CD14-positive monocyte (primary cell): ENCODE results near the gene C17orf113. TPM values are rescaled to one million over a fixed set of nuclear protein-coding genes. Genes with fewer than 3 reads are reported as not detected.

Source experiments
- DNase-seq, 3 donors: peaks; one replicate each; pipeline ENCODE4 v3.0.0-alpha.2; 2011 to 2022
- H2AFZ ChIP-seq: 2 replicates; pipeline ENCODE4 v1.6.0; 2012; ENCODE audit warnings: mild to moderate bottlenecking, low read depth, low read length, inconsistent platforms; ENCODE audit not compliant: insufficient read depth, poor library complexity, severe bottlenecking
- H3K27ac ChIP-seq, 2 donors: 1 replicate in 1 of 2; 2 replicates in 1 of 2; pipeline ENCODE4 v1.5.1; 2012 to 2013; ENCODE audit warnings: low read length in 2 of 2, control low read depth in 1 of 2, inconsistent platforms in 1 of 2, low read depth in 1 of 2, mild to moderate bottlenecking in 1 of 2
- H3K27me3 ChIP-seq, 2 donors: one replicate each; pipeline versions ENCODE4 v1.6.0 to v1.6.1; 2011 to 2013; ENCODE audit warnings: low read length in 2 of 2; ENCODE audit not compliant: control insufficient read depth in 2 of 2, insufficient read depth in 2 of 2
- H3K36me3 ChIP-seq, 2 donors: replicated peaks in 1 of 2; 1 replicate in 1 of 2; 2 replicates in 1 of 2; pipeline versions ENCODE4 v1.5.1 to v1.6.1; 2012 to 2013; ENCODE audit warnings: low read length in 2 of 2, control low read depth in 1 of 2, inconsistent platforms in 1 of 2, mild to moderate bottlenecking in 1 of 2; ENCODE audit not compliant: insufficient read depth in 2 of 2, control insufficient read depth in 1 of 2
- H3K4me1 ChIP-seq, 2 donors: 1 replicate in 1 of 2; 2 replicates in 1 of 2; pipeline versions ENCODE4 v1.5.1 to v1.6.1; 2012 to 2013; ENCODE audit warnings: low read length in 2 of 2, control low read depth in 1 of 2, inconsistent platforms in 1 of 2, mild to moderate bottlenecking in 1 of 2, moderate library complexity in 1 of 2; ENCODE audit not compliant: insufficient read depth in 2 of 2, control insufficient read depth in 1 of 2
- H3K4me2 ChIP-seq: replicated peaks from 2 replicates; pipeline ENCODE3; 2012; ENCODE audit warnings: low read length, moderate library complexity, mild to moderate bottlenecking; ENCODE audit not compliant: poor library complexity, severe bottlenecking; ENCODE audit errors: extremely low read depth
- H3K4me3 ChIP-seq, 3 experiments: fragments of 200-600 bp in 1 of 3; sonication (generic) in 1 of 3; replicated peaks in 1 of 3; 1 replicate in 2 of 3; 2 replicates in 1 of 3; pipeline ENCODE4 v1.5.1; 2011 to 2013; ENCODE audit warnings: low read length in 3 of 3, mild to moderate bottlenecking in 3 of 3, control low read depth in 2 of 3, low read depth in 2 of 3, inconsistent platforms in 1 of 3, moderate library complexity in 1 of 3
- H3K79me2 ChIP-seq: 2 replicates; pipeline ENCODE4 v1.6.0; 2012; ENCODE audit warnings: mild to moderate bottlenecking, control low read depth, inconsistent platforms, low read length, moderate library complexity; ENCODE audit not compliant: insufficient read depth
- H3K9ac ChIP-seq: 2 replicates; pipeline ENCODE4 v1.6.0; 2017; ENCODE audit warnings: low read length, mild to moderate bottlenecking; ENCODE audit not compliant: insufficient read depth, poor library complexity, severe bottlenecking
- H3K9me3 ChIP-seq, 2 donors: replicated peaks in 1 of 2; 1 replicate in 1 of 2; 2 replicates in 1 of 2; pipeline versions ENCODE4 v1.5.1 to v1.6.1; 2012 to 2013; ENCODE audit warnings: low read length in 2 of 2, control low read depth in 1 of 2; ENCODE audit not compliant: control insufficient read depth in 1 of 2, insufficient read depth in 1 of 2
- H4K20me1 ChIP-seq: 2 replicates; pipeline ENCODE4 v1.6.0; 2012; ENCODE audit warnings: mild to moderate bottlenecking, low read length, control low read depth, moderate library complexity; ENCODE audit not compliant: insufficient read depth
- H3K27ac Mint-ChIP-seq, 7 donors: one replicate each; pipeline ENCODE4 v1.8.0; 2020; ENCODE audit warnings: mild to moderate bottlenecking in 7 of 7, mixed read lengths in 7 of 7, moderate library complexity in 6 of 7, inconsistent platforms in 2 of 7
- H3K27me3 Mint-ChIP-seq, 3 donors: one replicate each; pipeline ENCODE4 v1.8.0; 2021 to 2022; ENCODE audit warnings: low read depth in 3 of 3, mild to moderate bottlenecking in 3 of 3, mixed read lengths in 3 of 3, moderate library complexity in 3 of 3, inconsistent platforms in 1 of 3
- H3K36me3 Mint-ChIP-seq, 2 donors: one replicate each; pipeline ENCODE4 v1.8.0; 2020; ENCODE audit warnings: mixed read lengths in 2 of 2, inconsistent platforms in 1 of 2, mild to moderate bottlenecking in 1 of 2
- H3K4me1 Mint-ChIP-seq: one replicate; pipeline ENCODE4 v1.8.0; 2020; ENCODE audit warnings: mild to moderate bottlenecking, mixed read lengths
- H3K4me3 Mint-ChIP-seq, 2 donors: one replicate each; pipeline ENCODE4 v1.8.0; 2020; ENCODE audit warnings: mild to moderate bottlenecking in 2 of 2, mixed read lengths in 2 of 2, moderate library complexity in 1 of 2
- H3K9me3 Mint-ChIP-seq, 7 donors: one replicate each; pipeline ENCODE4 v1.8.0; 2020 to 2022; ENCODE audit warnings: mixed read lengths in 7 of 7, mild to moderate bottlenecking in 6 of 7, moderate library complexity in 6 of 7, inconsistent platforms in 2 of 7
- WGBS: methylation state at CpG from one replicate; pipeline ENCODE4 v1.1.5; 2013; ENCODE audit warnings: missing lambda C conversion rate; ENCODE audit not compliant: insufficient coverage; 5-methylcytosine and 5-hydroxymethylcytosine counted together
- intact Hi-C, 2 donors: fragments of 100-400 bp; cut with micrococcal nuclease; formaldehyde crosslinking; loops; one replicate each; pipeline versions ENCODE4 v1.15.0 to v1.15.1; 2023
- polyA plus RNA-seq, 3 donors: library from polyadenylated mRNA; depleted of rRNA in 1 of 3; unstranded in 2 of 3; stranded (reverse) in 1 of 3; fragments of 300-500 nt in 2 of 3; fragments of >200 nt in 1 of 3; fragmentation: Illumina TruSeq in 2 of 3; gene quantifications; 1 replicate in 2 of 3; 2 replicates in 1 of 3; pipeline ENCODE4 v1.2.3, GENCODE V29; 2012 to 2021
- TF ChIP-seq, protein P1 (sequence below): fragments of 200-600 bp; IDR thresholded peaks from one replicate; pipeline ENCODE4 v1.8.0; 2022; ENCODE audit warnings: antibody characterized with exemption, mild to moderate bottlenecking

C17orf113 gene
- polyA plus RNA-seq, 3 donors, result 0.20 to 0.52 (median 0.28) TPM

DNA sequence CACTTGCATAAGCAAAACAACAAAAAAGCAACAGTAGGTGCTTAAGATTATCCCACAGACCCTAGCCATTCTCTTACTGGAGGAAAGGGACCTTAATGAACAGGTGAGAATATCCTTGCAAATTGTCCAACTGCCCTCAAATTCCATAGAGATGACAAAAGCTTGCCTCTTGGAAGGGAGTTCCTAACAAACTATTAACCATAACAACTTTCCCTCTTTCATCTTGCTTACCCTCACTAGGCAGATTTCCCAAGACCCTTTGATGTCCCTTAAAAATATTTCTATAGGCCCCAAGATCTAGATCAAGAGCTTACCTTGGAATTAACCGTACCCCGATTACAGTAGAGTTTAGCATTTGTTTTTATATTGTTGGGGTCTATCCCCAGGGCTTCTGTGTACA, 62.0 kb downstream of the C17orf113 start:
- Histone ChIP-seq H3K9me3 (no peaks in the 10 kb centered on the region), H3K27me3 (no peaks in the 10 kb centered on the region), H2AFZ (no peak overlapping the region), H3K79me2 (peaks cover 13% of the 10 kb centered on the region), H4K20me1 (peaks cover 74% of the 10 kb centered on the region), H3K4me1 (no peaks in the 10 kb centered on the region), H3K4me3 (no peak overlapping the region), H3K36me3 (peaks cover 95 to 100% of the 10 kb centered on the region in 2 donors), H3K4me2 (no peak overlapping the region), H3K9ac (no peak overlapping the region), H3K27ac (peak overlapping the region in 1 of 2 donors; percentile 1)
- Mint-ChIP-seq H3K27me3 (peaks cover 0 to 2% (median 0%) of the 10 kb centered on the region in 3 donors), H3K4me1 (no peaks in the 10 kb centered on the region), H3K36me3 (peaks cover 95 to 100% of the 10 kb centered on the region in 2 donors), H3K4me3 (no peak overlapping the region), H3K27ac (peak overlapping the region in 2 of 7 donors; percentile 16 to 33), H3K9me3 (no peaks in the 10 kb centered on the region)
- DNase-seq, result no peak
- TF ChIP-seq, protein P1, sequence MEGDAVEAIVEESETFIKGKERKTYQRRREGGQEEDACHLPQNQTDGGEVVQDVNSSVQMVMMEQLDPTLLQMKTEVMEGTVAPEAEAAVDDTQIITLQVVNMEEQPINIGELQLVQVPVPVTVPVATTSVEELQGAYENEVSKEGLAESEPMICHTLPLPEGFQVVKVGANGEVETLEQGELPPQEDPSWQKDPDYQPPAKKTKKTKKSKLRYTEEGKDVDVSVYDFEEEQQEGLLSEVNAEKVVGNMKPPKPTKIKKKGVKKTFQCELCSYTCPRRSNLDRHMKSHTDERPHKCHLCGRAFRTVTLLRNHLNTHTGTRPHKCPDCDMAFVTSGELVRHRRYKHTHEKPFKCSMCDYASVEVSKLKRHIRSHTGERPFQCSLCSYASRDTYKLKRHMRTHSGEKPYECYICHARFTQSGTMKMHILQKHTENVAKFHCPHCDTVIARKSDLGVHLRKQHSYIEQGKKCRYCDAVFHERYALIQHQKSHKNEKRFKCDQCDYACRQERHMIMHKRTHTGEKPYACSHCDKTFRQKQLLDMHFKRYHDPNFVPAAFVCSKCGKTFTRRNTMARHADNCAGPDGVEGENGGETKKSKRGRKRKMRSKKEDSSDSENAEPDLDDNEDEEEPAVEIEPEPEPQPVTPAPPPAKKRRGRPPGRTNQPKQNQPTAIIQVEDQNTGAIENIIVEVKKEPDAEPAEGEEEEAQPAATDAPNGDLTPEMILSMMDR, result no peak
- intact Hi-C loops, result no loop called here
- WGBS, result no CpG with 5 or more reads among the region's 2 CpGs

Other genes with a start within 250 kb of the C17orf113 start
- gene P3H4, start 238.7 kb downstream of the C17orf113 start, polyA plus RNA-seq, result under 1 TPM; 0.13 to 0.46 (median 0.16) TPM
- not detected for gene FKBP10, start 237.6 kb downstream of the C17orf113 start, polyA plus RNA-seq
- 10 to 100 TPM; 11.5 to 14.2 (median 13.5) TPM for gene NT5C3B, start 214.4 kb downstream of the C17orf113 start, polyA plus RNA-seq
- gene KLHL10, start 212.8 kb downstream of the C17orf113 start, polyA plus RNA-seq, result under 1 TPM in 1 of 3 donors, not detected in 2; 0.15 TPM
- gene KLHL11, start 185.2 kb downstream of the C17orf113 start, polyA plus RNA-seq, result 1 to 10 TPM; 3.0 to 4.1 (median 3.4) TPM
- gene ACLY, start 131.7 kb downstream of the C17orf113 start, polyA plus RNA-seq, result 10 to 100 TPM; 41.0 to 48.3 (median 45.1) TPM
- under 1 TPM; 0.04 to 0.28 (median 0.23) TPM for gene ODAD4, start 120.0 kb downstream of the C17orf113 start, polyA plus RNA-seq
- gene CNP, start 83.8 kb downstream of the C17orf113 start, polyA plus RNA-seq, result 10 to 100 TPM; 19.0 to 50.2 (median 47.0) TPM
- 10 to 100 TPM; 29.1 to 79.7 (median 59.6) TPM for gene DNAJC7, start 33.2 kb downstream of the C17orf113 start, polyA plus RNA-seq
- 10 to 100 TPM; 51.1 to 77.1 (median 69.9) TPM for gene NKIRAS2, start 30.5 kb downstream of the C17orf113 start, polyA plus RNA-seq
- under 1 TPM in 2 of 3 donors, not detected in 1; 0.09 to 0.55 TPM for gene ZNF385C, start 47.9 kb upstream of the C17orf113 start, polyA plus RNA-seq
- gene DHX58, start 62.1 kb upstream of the C17orf113 start, polyA plus RNA-seq, result 10 to 100 TPM; 13.2 to 46.7 (median 16.0) TPM
- gene KAT2A, start 70.8 kb upstream of the C17orf113 start, polyA plus RNA-seq, result 10 to 100 TPM in 1 of 3 donors, 1 to 10 TPM in 2; 1.9 to 68.7 (median 2.0) TPM
- under 1 TPM in 1 of 3 donors, not detected in 2; 0.04 TPM for gene HSPB9, start 72.2 kb upstream of the C17orf113 start, polyA plus RNA-seq
- gene RAB5C, start 104.4 kb upstream of the C17orf113 start, polyA plus RNA-seq, result 100 to 1,000 TPM; 165 to 204 (median 171) TPM
- under 1 TPM in 1 of 3 donors, not detected in 2; 0.05 TPM for gene KCNH4, start 130.5 kb upstream of the C17orf113 start, polyA plus RNA-seq
- not detected for gene HCRT, start 134.9 kb upstream of the C17orf113 start, polyA plus RNA-seq
- gene GHDC, start 143.9 kb upstream of the C17orf113 start, polyA plus RNA-seq, result 10 to 100 TPM; 20.0 to 31.6 (median 20.6) TPM
- 100 to 1,000 TPM in 1 of 3 donors, 10 to 100 TPM in 2; 28.5 to 103 (median 47.9) TPM for gene STAT5B, start 225.8 kb upstream of the C17orf113 start, polyA plus RNA-seq
- gene STAT5A, start 237.9 kb upstream of the C17orf113 start, polyA plus RNA-seq, result 10 to 100 TPM; 30.5 to 91.1 (median 49.8) TPM